B cell (primary cell): ENCODE measurements around the gene CAPN5. TPM values are rescaled to one million over a fixed set of nuclear protein-coding genes. Genes with fewer than 3 reads are reported as not detected.

Experiments used
- ATAC-seq: fragments of 200-7000 bp; cut with Tn5 transposase; one replicate; pipeline ENCODE4 v1.10.0; 2021; ENCODE audit warnings: low read depth, mild to moderate bottlenecking, moderate number of reproducible peaks, moderate library complexity
- CTCF ChIA-PET: fragments of 350-600 bp; sonication (Branson Sonifier 250); formaldehyde crosslinking; loops from one replicate; lab custom pipeline; 2021; ENCODE audit warnings: antibody characterized with exemption, inconsistent platforms; lab: Charles Lee
- POLR2A ChIA-PET: fragments of 350-600 bp; sonication (Branson Sonifier 250); formaldehyde crosslinking; loops from one replicate; lab custom pipeline; 2021; ENCODE audit warnings: antibody characterized with exemption; lab: Charles Lee
- DNase-seq: peaks from one replicate; pipeline ENCODE4 v3.0.0; 2013
- H2AFZ ChIP-seq: 2 replicates; pipeline ENCODE4 v1.6.1; 2012; ENCODE audit warnings: mild to moderate bottlenecking, low read depth, low read length; ENCODE audit not compliant: insufficient read depth, poor library complexity, severe bottlenecking
- H3K27ac ChIP-seq, 2 donors: 1 replicate in 1 of 2; 2 replicates in 1 of 2; pipeline ENCODE4 v1.5.1; 2012 to 2013; ENCODE audit warnings: low read length in 2 of 2, mild to moderate bottlenecking in 2 of 2, moderate library complexity in 1 of 2
- H3K27me3 ChIP-seq, 4 experiments: fragments of 200-600 bp in 1 of 4; sonication (generic) in 1 of 4; replicated peaks in 1 of 4; 1 replicate in 2 of 4; 2 replicates in 2 of 4; pipeline versions ENCODE4 v1.6.1 to v1.7.0; 2013 to 2016; ENCODE audit warnings: low read length in 3 of 4, mild to moderate bottlenecking in 2 of 4, mixed read lengths in 1 of 4, moderate library complexity in 1 of 4; ENCODE audit not compliant: insufficient read depth in 4 of 4, control insufficient read depth in 3 of 4; ENCODE audit errors: control extremely low read depth in 1 of 4
- H3K36me3 ChIP-seq, 2 experiments: replicated peaks in 1 of 2; 1 replicate in 1 of 2; 2 replicates in 1 of 2; pipeline versions ENCODE4 v1.6.1 to v1.7.1; 2013; ENCODE audit warnings: low read length in 1 of 2; ENCODE audit not compliant: insufficient read depth in 2 of 2, control insufficient read depth in 1 of 2; ENCODE audit errors: control extremely low read depth in 1 of 2, extremely low read depth in 1 of 2
- H3K4me1 ChIP-seq, 2 donors: fragments of 200-600 bp in 1 of 2; sonication (generic) in 1 of 2; 1 replicate in 1 of 2; 2 replicates in 1 of 2; pipeline versions ENCODE4 v1.5.1 to v1.6.1; 2013 to 2017; ENCODE audit warnings: low read length in 2 of 2; ENCODE audit not compliant: control insufficient read depth in 2 of 2, insufficient read depth in 2 of 2
- H3K4me2 ChIP-seq: replicated peaks from 2 replicates; pipeline ENCODE3; 2012; ENCODE audit warnings: mild to moderate bottlenecking, low read depth, low read length; ENCODE audit not compliant: poor library complexity, severe bottlenecking
- H3K4me3 ChIP-seq, 5 experiments: fragments of 200-600 bp in 1 of 5; sonication (generic) in 1 of 5; 1 replicate in 3 of 5; 2 replicates in 2 of 5; pipeline versions ENCODE4 v1.5.1 to v1.7.0; 2011 to 2016; ENCODE audit warnings: low read length in 4 of 5, mild to moderate bottlenecking in 4 of 5, low read depth in 2 of 5, control low read depth in 1 of 5, moderate library complexity in 1 of 5; ENCODE audit not compliant: insufficient read depth in 1 of 5; ENCODE audit errors: control extremely low read depth in 1 of 5, extremely low read depth in 1 of 5
- H3K79me2 ChIP-seq: fragments of 200-600 bp; sonication (generic); one replicate; pipeline ENCODE4 v1.6.0; 2016; ENCODE audit warnings: low read length; ENCODE audit not compliant: control insufficient read depth, insufficient read depth
- H3K9ac ChIP-seq: fragments of 200-600 bp; sonication (generic); 2 replicates; pipeline ENCODE4 v1.6.1; 2017; ENCODE audit warnings: mild to moderate bottlenecking, low read length, moderate library complexity
- H3K9me3 ChIP-seq, 3 donors: one replicate each; pipeline versions ENCODE4 v1.6.1 to v1.7.1; 2013; ENCODE audit warnings: low read length in 2 of 3; ENCODE audit not compliant: control insufficient read depth in 2 of 3, insufficient read depth in 1 of 3; ENCODE audit errors: control extremely low read depth in 1 of 3
- H4K20me1 ChIP-seq: 2 replicates; pipeline ENCODE4 v1.6.0; 2012; ENCODE audit warnings: mild to moderate bottlenecking, low read length; ENCODE audit not compliant: insufficient read depth, control insufficient read depth, poor library complexity, severe bottlenecking
- H3K27ac Mint-ChIP-seq: one replicate; pipeline ENCODE4 v1.8.0; 2021; ENCODE audit warnings: mixed read lengths
- H3K27me3 Mint-ChIP-seq: one replicate; pipeline ENCODE4 v1.8.0; 2021; ENCODE audit warnings: mixed read lengths
- H3K4me1 Mint-ChIP-seq: one replicate; pipeline ENCODE4 v1.8.0; 2021; ENCODE audit warnings: mixed read lengths
- H3K4me3 Mint-ChIP-seq: one replicate; pipeline ENCODE4 v1.8.0; 2021; ENCODE audit warnings: mixed read lengths
- H3K9me3 Mint-ChIP-seq: one replicate; pipeline ENCODE4 v1.8.0; 2022; ENCODE audit warnings: mixed read lengths; ENCODE audit not compliant: insufficient read depth
- CTCF ChIP-seq: fragments of 200-600 bp; IDR thresholded peaks from one replicate; pipeline ENCODE4 v1.8.0; 2022; ENCODE audit warnings: antibody characterized with exemption, mild to moderate bottlenecking
- EZH2 ChIP-seq: IDR thresholded peaks from 2 replicates; pipeline ENCODE4 v1.6.1; 2012; ENCODE audit warnings: borderline replicate concordance, low read depth, mild to moderate bottlenecking, moderate library complexity, low read length; ENCODE audit not compliant: insufficient read depth, poor library complexity, severe bottlenecking
- WGBS: methylation state at CpG from one replicate; pipeline ENCODE4 v1.1.5; 2013; ENCODE audit warnings: missing lambda C conversion rate; ENCODE audit not compliant: insufficient coverage; 5-methylcytosine and 5-hydroxymethylcytosine counted together
- intact Hi-C: fragments of 100-400 bp; cut with micrococcal nuclease; formaldehyde crosslinking; loops from one replicate; pipeline ENCODE4 v1.10.0; 2022
- polyA plus RNA-seq: library from polyadenylated mRNA; depleted of rRNA; stranded (reverse); fragments of >200 nt; gene quantifications from 2 replicates; pipeline ENCODE4 v1.2.3, GENCODE V29; 2012
- total RNA-seq, 2 donors: library from RNA; stranded (reverse); fragments of 120-200 nt in 1 of 2; gene quantifications; 1 replicate in 1 of 2; 2 replicates in 1 of 2; pipeline versions ENCODE4 v1.2.3 to v1.2.4, GENCODE V29; 2013 to 2022

CAPN5 gene
- total and polyA plus RNA-seq, 2 donors (not counting 1 experiment from before 2014, with no cell fraction given): 0.74 to 0.78 TPM

GRCh38 chr11:77104727-77105126 lies 38.0 kb downstream of the CAPN5 start:
- no peaks in the 10 kb centered on the region for H3K79me2 ChIP-seq
- H3K9me3 ChIP-seq: peaks cover 0 to 4% (median 0%) of the 10 kb centered on the region in 3 donors
- no peak overlapping the region for H3K27ac ChIP-seq
- H3K36me3 ChIP-seq: no peaks in the 10 kb centered on the region
- CTCF ChIA-PET: interaction anchor here (0.9 kb wide), 1 partner anchor 23 kb away, joined by 3 read pairs; no protein-coding TSS in a partner anchor
- H3K9ac ChIP-seq: no peak overlapping the region
- H4K20me1 ChIP-seq: no peaks in the 10 kb centered on the region
- Mint-ChIP-seq H3K9me3 (no peaks in the 10 kb centered on the region), H3K4me3 (no peak overlapping the region), H3K27me3 (no peaks in the 10 kb centered on the region), H3K27ac (no peak overlapping the region), H3K4me1 (no peaks in the 10 kb centered on the region)
- H2AFZ ChIP-seq: no peak overlapping the region
- DNase-seq (no peak), ATAC-seq (no peak)
- WGBS: 86% methylated on average over 8 of the region's 8 CpGs
- H3K4me1 ChIP-seq: no peaks in the 10 kb centered on the region
- intact Hi-C loops: no loop called here
- POLR2A ChIA-PET: no interaction called here
- H3K27me3 ChIP-seq: no peaks in the 10 kb centered on the region
- H3K4me2 ChIP-seq: no peak overlapping the region
- H3K4me3 ChIP-seq: no peak overlapping the region
- no peak for TF ChIP-seq EZH2
- TF ChIP-seq CTCF: no peak

GRCh38 chr11:77106321-77106720 lies 39.5 kb downstream of the CAPN5 start:
- ATAC-seq: no peak
- POLR2A ChIA-PET: no interaction called here
- Histone ChIP-seq H3K9ac (no peak overlapping the region), H3K36me3 (no peaks in the 10 kb centered on the region), H4K20me1 (no peaks in the 10 kb centered on the region), H3K27me3 (no peaks in the 10 kb centered on the region), H3K4me2 (no peak overlapping the region), H3K4me3 (no peak overlapping the region), H3K27ac (no peak overlapping the region), H3K79me2 (no peaks in the 10 kb centered on the region), H2AFZ (no peak overlapping the region), H3K4me1 (no peaks in the 10 kb centered on the region), H3K9me3 (peaks cover 0 to 4% (median 0%) of the 10 kb centered on the region in 3 donors)
- Mint-ChIP-seq H3K27ac (no peak overlapping the region), H3K4me1 (no peaks in the 10 kb centered on the region), H3K9me3 (no peaks in the 10 kb centered on the region), H3K4me3 (no peak overlapping the region), H3K27me3 (no peaks in the 10 kb centered on the region)
- CTCF ChIA-PET: no interaction called here
- no peak for TF ChIP-seq EZH2
- no peak for TF ChIP-seq CTCF
- intact Hi-C loops: no loop called here
- 74% methylated on average over 4 of the region's 7 CpGs for WGBS
- DNase-seq: no peak
